ENCODE results near the gene C2CD5.

DNA sequence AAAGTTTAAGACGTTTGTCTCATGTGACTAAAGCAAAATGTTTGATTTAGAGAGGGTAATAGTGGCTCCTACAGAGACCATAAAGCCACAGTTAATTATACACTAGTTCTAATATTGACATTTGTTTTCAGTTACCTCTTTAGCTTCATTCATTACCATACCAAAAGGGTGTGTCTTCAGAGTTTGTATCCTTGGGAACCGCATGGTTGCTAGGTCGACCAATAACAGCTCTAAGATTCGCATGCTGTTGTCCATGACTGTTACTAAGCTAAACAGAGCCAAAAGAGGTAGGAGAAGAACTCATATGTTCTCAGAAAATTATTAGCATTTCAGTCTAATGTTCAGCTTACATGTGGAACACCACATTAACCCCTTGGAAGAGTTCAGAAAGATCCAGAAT lies 44.5 kb upstream of the C2CD5 start:
- TF ChIP-seq CTCF (IDR thresholded peaks at IDR 0.05) = no peak
- no peak for TF ChIP-seq POLR2A (IDR thresholded peaks at IDR 0.05)
